HepG2 (cell line): ENCODE data around the gene HMGB3. TPM values are rescaled to one million over a fixed set of nuclear protein-coding genes. Genes with fewer than 3 reads are reported as not detected.

ENCODE experiments used
- ATAC-seq: fragments of 200-7000 bp; cut with Tn5 transposase; 3 replicates; pipeline ENCODE4 v1.9.1; 2020; ENCODE audit warnings: mild to moderate bottlenecking, moderate library complexity
- BruUV-seq: library from RNA; stranded (reverse); fragments of 400-500 nt; replicated peaks from 2 replicates; lab custom pipeline; 2021; lab: Mats Ljungman, UMichigan
- CTCF ChIA-PET: fragments of 300-600 bp; formaldehyde crosslinking; extraction: SDS; loops from one replicate; lab custom pipeline; 2021; ENCODE audit warnings: low total read pairs, inconsistent platforms, low intra/inter-chr PET ratio; lab: Yijun Ruan, JAX
- POLR2A ChIA-PET: fragments of 350-600 bp; sonication (Branson Sonifier 250); formaldehyde crosslinking; loops from one replicate; lab custom pipeline; 2020; ENCODE audit warnings: antibody characterized with exemption, inconsistent platforms; lab: Yijun Ruan, JAX
- DNase-seq: peaks from one replicate; pipeline ENCODE4 v3.0.0-alpha.2; 2015; ENCODE audit warnings: low spot score
- FAIRE-seq: peaks from 3 replicates; lab custom pipeline; 2011; peaks lifted over from hg19 to GRCh38; lab: Jason Lieb, UNC
- H2AFZ ChIP-seq: one replicate; pipeline ENCODE4 v1.6.1; 2011; ENCODE audit warnings: low read length, inconsistent platforms
- H3K27ac ChIP-seq: fragments of 300-600 bp; 3 replicates; pipeline ENCODE4 v1.8.0; 2011; ENCODE audit warnings: mixed run types, mild to moderate bottlenecking, mixed read lengths, low read length, inconsistent platforms; ENCODE audit not compliant: insufficient read depth; ENCODE audit errors: extremely low read length
- H3K27me3 ChIP-seq, 2 experiments: fragments of 200-600 bp in 1 of 2; 2 replicates in 1 of 2; 3 replicates in 1 of 2; pipeline versions ENCODE4 v1.6.0 to v1.8.0; 2011; ENCODE audit warnings: low read length in 2 of 2, mild to moderate bottlenecking in 2 of 2, moderate library complexity in 2 of 2, inconsistent platforms in 1 of 2; ENCODE audit not compliant: insufficient read depth in 2 of 2, control insufficient read depth in 1 of 2
- H3K36me3 ChIP-seq, 2 experiments: fragments of 200-600 bp in 1 of 2; replicated peaks in 1 of 2; 2 replicates in 1 of 2; 3 replicates in 1 of 2; pipeline versions ENCODE4 v1.5.1 to v1.8.0; 2011; ENCODE audit warnings: low read length in 2 of 2, inconsistent platforms in 1 of 2; ENCODE audit not compliant: insufficient read depth in 2 of 2, control insufficient read depth in 1 of 2
- H3K4me1 ChIP-seq: 2 replicates; pipeline ENCODE4 v1.5.1; 2012; ENCODE audit warnings: low read length, inconsistent platforms; ENCODE audit not compliant: insufficient read depth
- H3K4me2 ChIP-seq: 2 replicates; pipeline ENCODE4 v1.6.0; 2011; ENCODE audit warnings: low read depth, low read length, inconsistent platforms
- H3K4me3 ChIP-seq, 3 experiments: fragments of 200-600 bp in 1 of 3; sonication (generic), shearing (Covaris generic) in 1 of 3; replicated peaks in 1 of 3; 2 replicates each; pipeline ENCODE4 v1.5.1; 2011 to 2016; ENCODE audit warnings: low read length in 3 of 3, inconsistent platforms in 2 of 3, low read depth in 2 of 3, mild to moderate bottlenecking in 2 of 3, control low read depth in 1 of 3, mixed read lengths in 1 of 3; ENCODE audit not compliant: insufficient read depth in 1 of 3
- H3K79me2 ChIP-seq: one replicate; pipeline ENCODE4 v1.6.1; 2011; ENCODE audit warnings: low read length, inconsistent platforms; ENCODE audit not compliant: insufficient read depth
- H3K9ac ChIP-seq: 2 replicates; pipeline ENCODE4 v1.6.0; 2011; ENCODE audit warnings: mild to moderate bottlenecking, low read depth, low read length, inconsistent platforms; ENCODE audit not compliant: insufficient read depth
- H3K9me3 ChIP-seq: 2 replicates; pipeline ENCODE4 v1.5.1; 2012; ENCODE audit warnings: mild to moderate bottlenecking, low read length
- H4K20me1 ChIP-seq: 2 replicates; pipeline ENCODE4 v1.6.0; 2011; ENCODE audit warnings: inconsistent platforms, mild to moderate bottlenecking, low read length, moderate library complexity; ENCODE audit not compliant: insufficient read depth
- MEF2D ChIP-seq: sonication (generic); formaldehyde crosslinking; IDR thresholded peaks from 2 replicates; pipeline ENCODE4 v1.5.1; 2020; ENCODE audit warnings: mild to moderate bottlenecking, missing genetic modification reagents
- NAIF1 ChIP-seq: sonication (generic); formaldehyde crosslinking; IDR thresholded peaks from 2 replicates; pipeline ENCODE4 v1.5.0; 2020; ENCODE audit warnings: mild to moderate bottlenecking, missing genetic modification reagents, borderline replicate concordance
- PAXIP1 ChIP-seq: sonication (generic); formaldehyde crosslinking; conservative IDR thresholded peaks from 2 replicates; pipeline ENCODE4 v1.4.0; 2020; ENCODE audit warnings: mild to moderate bottlenecking, missing genetic modification reagents, moderate library complexity
- RFX3 ChIP-seq: IDR thresholded peaks from 2 replicates; pipeline ENCODE4 v1.6.1; 2016; ENCODE audit warnings: missing biosample characterization, missing genetic modification reagents
- ZNF10 ChIP-seq: sonication (generic); formaldehyde crosslinking; IDR thresholded peaks from 2 replicates; pipeline ENCODE4 v1.4.0; 2020; ENCODE audit warnings: mild to moderate bottlenecking, low read depth, missing genetic modification reagents, borderline replicate concordance
- ZNF317 ChIP-seq: sonication (generic); formaldehyde crosslinking; IDR thresholded peaks from 2 replicates; pipeline ENCODE4 v1.5.0; 2020; ENCODE audit warnings: mild to moderate bottlenecking, missing genetic modification reagents
- ZNF558 ChIP-seq: sonication (generic); formaldehyde crosslinking; IDR thresholded peaks from 2 replicates; pipeline ENCODE4 v1.9.0; 2022; ENCODE audit warnings: mild to moderate bottlenecking, missing genetic modification reagents, borderline replicate concordance
- ZNF646 ChIP-seq: sonication (generic); formaldehyde crosslinking; IDR thresholded peaks from 2 replicates; pipeline ENCODE4 v1.9.0; 2021; ENCODE audit warnings: mild to moderate bottlenecking, missing genetic modification reagents
- ZNF792 ChIP-seq: IDR thresholded peaks from 2 replicates; pipeline ENCODE4 v1.6.1; 2016
- WGBS: methylation state at CpG from one replicate; pipeline ENCODE4 v1.1.6; 2017; ENCODE audit warnings: low lambda C conversion rate; 5-methylcytosine and 5-hydroxymethylcytosine counted together
- in situ Hi-C: cut with HindIII; loops from 2 replicates; pipeline ENCODE4 v1.10.0; 2017; ENCODE audit warnings: low pct_unique_long_range_greater_than_20kb; ENCODE audit not compliant: extremely low pct_ligation_motif_present
- intact Hi-C: fragments of 100-400 bp; cut with micrococcal nuclease; formaldehyde crosslinking; loops from one replicate; pipeline ENCODE4 v1.10.0; 2022; ENCODE audit not compliant: unreplicated experiment
- polyA plus RNA-seq, 8 experiments: library from polyadenylated mRNA; depleted of rRNA in 3 of 8; stranded (reverse) in 7 of 8; unstranded in 1 of 8; fragments of >200 nt; fragmentation: Illumina TruSeq in 4 of 8; extraction: Trizol in 4 of 8; gene quantifications; 2 replicates each; pipeline versions ENCODE4 v1.2.1 to v1.2.3, GENCODE V29; 2011 to 2016; ENCODE audit warnings: low read depth in 4 of 8, missing spikeins in 1 of 8, mixed read lengths in 1 of 8; ENCODE audit not compliant: insufficient read depth in 1 of 8
- total RNA-seq, 5 experiments: library from RNA; depleted of rRNA; stranded (reverse); fragments of >200 nt; fragmentation: Illumina TruSeq; extraction: Trizol; gene quantifications; 2 replicates each; pipeline ENCODE4 v1.2.3, GENCODE V29; 2016; ENCODE audit warnings: low read depth in 1 of 5

HMGB3 gene
- total and polyA plus RNA-seq, 2 of the 13 experiments (the other 11 are each of a cell fraction or from before 2014, with no cell fraction given) = 8.5 to 87.1 TPM

- no peaks in the 10 kb centered on the region for H3K4me1 ChIP-seq
- H3K36me3 ChIP-seq = no peaks in the 10 kb centered on the region
- TF ChIP-seq ZNF558 (CRISPR knock-in tag) (no peak), PAXIP1 (CRISPR knock-in tag) (no peak), ZNF10 (CRISPR knock-in tag) (no peak), ZNF792 (CRISPR knock-in tag) (no peak), MEF2D (CRISPR knock-in tag) (no peak), NAIF1 (CRISPR knock-in tag) (no peak), ZNF317 (CRISPR knock-in tag) (no peak), ZNF646 (CRISPR knock-in tag) (no peak), RFX3 (CRISPR knock-in tag) (no peak)
- ATAC-seq (no peak), DNase-seq (no peak), FAIRE-seq (no peak)
- WGBS = 5% methylated on average over 2 of the region's 4 CpGs
- H3K27ac ChIP-seq = no peak overlapping the region
- no TSS peak for BruUV-seq
- in situ Hi-C loops = loop anchor here (10.0 kb wide), 1 partner anchor 232 kb away; no protein-coding TSS in a partner anchor
- H3K27me3 ChIP-seq = no peaks in the 10 kb centered on the region
- POLR2A ChIA-PET = no interaction called here
- H2AFZ ChIP-seq = no peak overlapping the region
- no peaks in the 10 kb centered on the region for H4K20me1 ChIP-seq
- no peak overlapping the region for H3K9ac ChIP-seq
- H3K9me3 ChIP-seq = no peaks in the 10 kb centered on the region
- no peaks in the 10 kb centered on the region for H3K79me2 ChIP-seq
- intact Hi-C loops = no loop called here
- CTCF ChIA-PET = no interaction called here
- no peak overlapping the region for H3K4me2 ChIP-seq
- H3K4me3 ChIP-seq = no peak overlapping the region
These were observed 23.4 kb downstream of the HMGB3 start for GRCh38 chrX:151006410-151007109.
